NCI-H2107 treated with DMSO at 0.1 percent for 48 hours (cell line): ENCODE data around the gene PGLYRP3.
A peak's percentile ranks its signal among the peaks of the same experiment; 100 is the strongest.

Source experiments
- DNase-seq: peaks from one replicate; lab custom pipeline; 2025; ENCODE audit not compliant: unreplicated experiment; lab: John Stamatoyannopoulos, UW

The PGLYRP3 gene

GRCh38 chr1:153312570-153313186 is at the start of gene PGLYRP3:
PGLYRP3 (minus strand) TSS chr1:153312952; CDS start chr1:153310665, 2,287 bp downstream.
- peak; percentile 84 for DNase-seq

GRCh38 chr1:153362187-153362775 is 49.5 kb upstream of the PGLYRP3 start:
- no peak for DNase-seq

- no peak for DNase-seq
Measured at GRCh38 chr1:153361480-153362109, 48.8 kb upstream of the PGLYRP3 start.

DNA sequence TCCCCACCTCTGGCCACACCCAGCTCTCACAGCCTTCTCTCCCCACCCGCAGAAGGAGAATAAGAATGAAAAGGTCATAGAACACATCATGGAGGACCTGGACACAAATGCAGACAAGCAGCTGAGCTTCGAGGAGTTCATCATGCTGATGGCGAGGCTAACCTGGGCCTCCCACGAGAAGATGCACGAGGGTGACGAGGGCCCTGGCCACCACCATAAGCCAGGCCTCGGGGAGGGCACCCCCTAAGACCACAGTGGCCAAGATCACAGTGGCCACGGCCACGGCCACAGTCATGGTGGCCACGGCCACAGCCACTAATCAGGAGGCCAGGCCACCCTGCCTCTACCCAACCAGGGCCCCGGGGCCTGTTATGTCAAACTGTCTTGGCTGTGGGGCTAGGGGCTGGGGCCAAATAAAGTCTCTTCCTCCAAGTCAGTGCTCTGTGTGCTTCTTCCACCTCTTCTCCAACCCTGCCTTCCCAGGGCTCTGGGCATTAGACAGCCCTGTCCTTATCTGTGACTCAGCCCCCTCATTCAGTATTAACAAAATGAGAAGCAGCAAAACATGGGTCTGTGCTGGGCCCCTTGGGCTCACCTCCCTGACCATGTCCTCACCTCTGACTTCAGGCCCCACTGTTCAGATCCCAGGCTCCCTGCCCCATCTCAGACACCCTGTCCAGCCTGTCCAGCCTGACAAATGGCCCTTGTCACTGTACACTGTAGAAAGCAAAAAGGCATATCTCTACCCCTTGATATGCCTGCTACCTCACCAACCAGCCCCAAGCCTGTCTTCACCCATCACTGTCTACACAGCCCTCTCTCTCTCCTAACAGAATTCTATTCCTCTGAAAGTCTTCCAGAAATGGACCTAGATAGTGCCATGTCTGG is 48.1 kb upstream of the PGLYRP3 start:
- no peak for DNase-seq

- DNase-seq, result no peak
Measured at GRCh38 chr1:153360190-153360589, 47.4 kb upstream of the PGLYRP3 start.

GRCh38 chr1:153359241-153359640 is 46.5 kb upstream of the PGLYRP3 start:
- no peak for DNase-seq

- no peak for DNase-seq
Measured at GRCh38 chr1:153358691-153358975, 45.9 kb upstream of the PGLYRP3 start.

- no peak for DNase-seq
Measured at GRCh38 chr1:153357853-153358690, 45.3 kb upstream of the PGLYRP3 start, which contains the start of gene S100A9. S100A9 (plus strand) TSS chr1:153357854; CDS start chr1:153358284, 430 bp downstream.

DNA sequence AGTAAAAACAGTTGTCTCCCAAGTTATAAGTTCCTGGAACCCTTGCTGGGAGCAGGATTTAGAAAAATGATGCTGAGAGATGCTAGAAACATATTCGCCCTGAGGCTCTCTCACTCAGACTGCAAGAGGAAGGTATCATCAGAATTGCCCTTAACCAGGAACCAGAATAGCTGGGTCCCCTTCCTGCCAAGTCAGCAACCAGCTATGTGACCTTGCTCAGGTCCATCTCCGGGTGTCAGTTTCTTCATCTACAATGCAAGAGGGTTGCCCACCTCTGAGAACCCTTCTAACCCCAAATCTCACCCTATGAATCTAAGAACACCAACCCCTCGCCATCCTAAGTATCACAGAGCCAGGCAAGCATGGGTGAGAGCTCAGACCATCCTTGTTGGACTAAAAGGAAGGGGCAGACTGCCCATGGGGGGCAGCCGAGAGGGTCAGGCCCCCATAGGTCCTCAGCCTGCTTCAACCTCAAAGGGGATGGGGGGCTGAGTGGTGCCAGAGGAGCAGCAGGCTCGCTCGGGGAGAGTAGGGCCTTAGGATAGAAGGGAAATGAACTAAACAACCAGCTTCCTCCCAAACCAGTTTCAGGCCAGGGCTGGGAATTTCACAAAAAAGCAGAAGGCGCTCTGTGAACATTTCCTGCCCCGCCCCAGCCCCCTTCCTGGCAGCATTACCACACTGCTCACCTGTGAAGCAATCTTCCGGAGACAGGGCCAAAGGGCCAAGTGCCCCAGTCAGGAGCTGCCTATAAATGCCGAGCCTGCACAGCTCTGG is 44.5 kb upstream of the PGLYRP3 start:
- no peak for DNase-seq

DNA sequence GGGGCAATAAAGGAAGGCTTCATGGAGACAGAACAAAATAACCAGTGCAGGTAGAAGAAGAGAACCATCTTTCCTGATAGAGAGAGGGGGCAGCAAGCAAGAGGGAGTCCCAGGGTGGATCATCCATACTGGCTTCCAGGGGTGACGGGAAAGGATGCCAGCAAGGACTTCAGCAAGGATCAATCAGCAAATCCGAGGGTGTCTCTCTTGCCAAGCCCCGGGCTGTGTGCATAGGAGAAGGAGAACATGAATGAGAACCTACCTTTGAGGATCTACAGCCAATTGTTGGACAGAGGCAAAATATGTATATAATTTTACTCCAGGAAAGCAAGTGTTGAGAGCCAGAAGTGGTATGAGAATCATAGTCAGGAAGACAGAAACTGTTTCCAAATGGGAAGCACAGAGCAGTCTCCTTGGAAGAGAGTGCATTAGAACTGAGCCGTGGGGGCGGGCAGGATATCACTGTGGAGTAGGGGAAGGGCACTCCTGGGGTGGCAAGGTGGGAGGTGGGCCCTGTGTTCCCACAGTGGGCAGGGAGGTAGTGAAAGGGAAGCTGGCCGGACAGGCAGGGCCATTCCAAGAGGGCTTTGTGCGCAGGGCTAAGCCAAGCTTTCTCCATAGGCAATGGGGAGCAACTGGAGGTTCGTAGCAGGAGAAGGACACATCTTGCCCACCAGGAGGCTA is 43.8 kb upstream of the PGLYRP3 start:
- no peak for DNase-seq

- DNase-seq, result peak; percentile 38
Measured at GRCh38 chr1:153355445-153356071, 42.8 kb upstream of the PGLYRP3 start.

GRCh38 chr1:153354515-153355193 is 41.9 kb upstream of the PGLYRP3 start:
- DNase-seq, result no peak

DNA sequence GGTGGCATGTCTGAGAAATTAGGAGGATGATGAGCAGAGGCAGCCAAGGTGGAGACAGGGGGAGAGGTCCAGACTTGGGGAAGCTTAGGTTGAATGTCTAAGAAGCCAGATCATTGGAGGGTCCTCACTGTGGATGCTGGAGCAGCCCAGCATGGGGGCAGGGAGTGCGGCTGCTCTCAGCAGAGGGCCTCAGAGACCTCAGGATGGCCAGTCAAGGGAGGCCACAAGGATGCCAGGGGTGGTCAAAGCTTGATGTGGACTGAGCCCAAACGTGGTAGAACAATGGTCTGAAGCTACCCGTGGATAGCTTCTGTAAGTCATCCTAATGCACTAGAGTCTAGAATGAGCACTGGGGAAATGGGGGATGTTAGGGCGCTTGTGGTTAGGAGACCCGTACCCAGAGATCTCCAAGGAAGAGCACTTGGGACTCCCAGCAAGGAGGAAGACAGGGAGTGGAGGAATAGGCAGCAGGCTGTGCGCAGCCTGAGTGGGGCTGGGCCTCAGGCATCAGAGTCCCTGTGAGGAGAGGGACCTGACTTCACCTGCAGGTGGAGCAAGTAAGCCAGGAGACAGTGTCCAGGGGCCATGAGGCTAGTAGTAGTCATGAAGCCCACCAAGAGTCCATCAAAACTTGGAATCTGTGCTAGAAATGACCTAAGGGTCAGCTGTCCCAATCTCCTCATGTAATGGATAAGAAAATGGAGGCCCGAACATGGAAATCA is 40.6 kb upstream of the PGLYRP3 start:
- no peak for DNase-seq

DNA sequence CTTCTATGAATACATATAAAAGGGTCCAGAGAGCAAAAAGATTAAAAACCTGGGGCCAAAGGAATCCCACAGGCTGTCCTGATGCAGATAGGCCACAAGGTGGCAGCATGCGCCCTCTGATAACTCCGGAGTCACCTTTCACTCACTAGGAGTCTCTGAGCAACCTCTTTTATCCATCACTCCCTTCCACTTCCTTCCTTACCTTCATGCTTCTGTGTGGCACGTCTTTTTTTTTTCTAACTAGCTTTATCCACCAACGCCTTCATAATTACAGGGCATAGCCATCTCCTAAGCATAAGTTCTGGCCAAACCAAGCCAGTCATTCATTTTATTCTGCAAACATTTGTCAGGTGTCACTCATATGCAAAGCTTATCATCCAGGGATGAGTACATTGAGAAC is 39.8 kb upstream of the PGLYRP3 start:
- peak; percentile 94 for DNase-seq

GRCh38 chr1:153350321-153350957 is 37.7 kb upstream of the PGLYRP3 start:
- no peak for DNase-seq

GRCh38 chr1:153349363-153350320 is 36.9 kb upstream of the PGLYRP3 start:
- DNase-seq, result no peak
